WTC11 (cell line): ENCODE data around the gene NCOA1. TPM values are rescaled to one million over a fixed set of nuclear protein-coding genes. Genes with fewer than 3 reads are reported as not detected.

ENCODE experiments used
- ATAC-seq: fragments of 200-7000 bp; cut with Tn5 transposase; 2 replicates; pipeline ENCODE4 v1.10.0; 2021; ENCODE audit warnings: mild to moderate bottlenecking, moderate library complexity
- CTCF ChIA-PET: fragments of 300-600 bp; sonication (Branson Sonifier 250); formaldehyde crosslinking; loops from one replicate; lab custom pipeline; 2021; ENCODE audit warnings: antibody characterized with exemption; lab: Charles Lee
- POLR2A ChIA-PET: fragments of 350-600 bp; sonication (Branson Sonifier 250); formaldehyde crosslinking; loops from one replicate; lab custom pipeline; 2021; ENCODE audit warnings: antibody characterized with exemption; lab: Charles Lee
- DNase-seq: peaks from one replicate; pipeline ENCODE4 v3.0.0; 2021; ENCODE audit warnings: low spot score
- H3K27ac Mint-ChIP-seq: 2 replicates; pipeline ENCODE4 v1.8.0; 2021; ENCODE audit warnings: mixed read lengths
- H3K27me3 Mint-ChIP-seq: 2 replicates; pipeline ENCODE4 v1.8.0; 2021; ENCODE audit warnings: low read depth, mild to moderate bottlenecking, moderate library complexity, mixed read lengths
- H3K36me3 Mint-ChIP-seq: 2 replicates; pipeline ENCODE4 v1.8.0; 2021; ENCODE audit warnings: mixed read lengths
- H3K4me1 Mint-ChIP-seq: 2 replicates; pipeline ENCODE4 v1.8.0; 2022; ENCODE audit warnings: mixed read lengths
- H3K4me3 Mint-ChIP-seq: 2 replicates; pipeline ENCODE4 v1.8.0; 2021; ENCODE audit warnings: mild to moderate bottlenecking, moderate library complexity, mixed read lengths
- H3K9me3 Mint-ChIP-seq: 2 replicates; pipeline ENCODE4 v1.8.0; 2021; ENCODE audit warnings: mixed read lengths
- AR ChIP-seq: fragments of 250-450 bp; sonication (Bioruptor Pico); IDR thresholded peaks from 2 replicates; pipeline ENCODE4 v1.9.0; 2021; ENCODE audit warnings: mild to moderate bottlenecking
- ATF6 ChIP-seq: sonication (generic); formaldehyde crosslinking; IDR thresholded peaks from 2 replicates; pipeline ENCODE4 v1.8.1; 2023; ENCODE audit warnings: mild to moderate bottlenecking, missing genetic modification reagents
- E2F5 ChIP-seq: sonication (generic); formaldehyde crosslinking; IDR thresholded peaks from 2 replicates; pipeline ENCODE4 v1.8.1; 2022; ENCODE audit warnings: mild to moderate bottlenecking, moderate library complexity, missing genetic modification reagents
- GRHL2 ChIP-seq: fragments of 250-450 bp; sonication (Bioruptor Pico); IDR thresholded peaks from 2 replicates; pipeline ENCODE4 v1.8.0; 2022; ENCODE audit warnings: mild to moderate bottlenecking, moderate library complexity; ENCODE audit not compliant: insufficient replicate concordance, severe bottlenecking
- HMGA2 ChIP-seq: fragments of 250-450 bp; sonication (Bioruptor Pico); IDR thresholded peaks from 2 replicates; pipeline ENCODE4 v1.4.0; 2021; ENCODE audit warnings: mild to moderate bottlenecking, moderate library complexity
- PRDM15 ChIP-seq: sonication (generic); formaldehyde crosslinking; IDR thresholded peaks from 2 replicates; pipeline ENCODE4 v1.8.0; 2022; ENCODE audit warnings: missing genetic modification reagents
- TCF7 ChIP-seq: sonication (generic); formaldehyde crosslinking; IDR thresholded peaks from 2 replicates; pipeline ENCODE4 v1.8.0; 2022; ENCODE audit warnings: mild to moderate bottlenecking, low read depth, missing genetic modification reagents, moderate library complexity
- ZBTB43 ChIP-seq: sonication (generic); formaldehyde crosslinking; IDR thresholded peaks from 2 replicates; pipeline ENCODE4 v1.8.1; 2023; ENCODE audit warnings: mild to moderate bottlenecking, missing genetic modification reagents
- ZNF138 ChIP-seq: sonication (generic); formaldehyde crosslinking; conservative IDR thresholded peaks from 2 replicates; pipeline ENCODE4 v1.8.1; 2022; ENCODE audit warnings: mild to moderate bottlenecking, moderate library complexity, missing genetic modification reagents
- ZNF263 ChIP-seq: sonication (generic); formaldehyde crosslinking; IDR thresholded peaks from 2 replicates; pipeline ENCODE4 v1.8.1; 2022; ENCODE audit warnings: low read depth, mild to moderate bottlenecking, moderate library complexity, missing genetic modification reagents
- ZNF317 ChIP-seq: sonication (generic); formaldehyde crosslinking; IDR thresholded peaks from 2 replicates; pipeline ENCODE4 v1.8.1; 2023; ENCODE audit warnings: low read depth, mild to moderate bottlenecking, moderate library complexity, missing genetic modification reagents, borderline replicate concordance
- ZNF423 ChIP-seq: fragments of 250-450 bp; sonication (Bioruptor Pico); IDR thresholded peaks from 2 replicates; pipeline ENCODE4 v2.1.2; 2022; ENCODE audit warnings: mild to moderate bottlenecking, moderate library complexity
- ZNF512 ChIP-seq: sonication (generic); formaldehyde crosslinking; IDR thresholded peaks from 2 replicates; pipeline ENCODE4 v1.8.1; 2022; ENCODE audit warnings: missing genetic modification reagents, borderline replicate concordance
- total RNA-seq: library from RNA; stranded (reverse); gene quantifications from 3 replicates; pipeline ENCODE4 v1.2.3, GENCODE V29; 2021
- TF ChIP-seq, protein P1 (sequence below): fragments of 250-450 bp; sonication (Bioruptor Pico); conservative IDR thresholded peaks from 2 replicates; pipeline ENCODE4 v1.9.0; 2021; ENCODE audit warnings: mild to moderate bottlenecking
- TF ChIP-seq, protein P2 (sequence below): fragments of 250-450 bp; sonication (Bioruptor Pico); IDR thresholded peaks from 2 replicates; pipeline ENCODE4 v2.1.2; 2022; ENCODE audit warnings: mild to moderate bottlenecking, moderate library complexity
- TF ChIP-seq, protein P3 (sequence below): sonication (generic); formaldehyde crosslinking; IDR thresholded peaks from 2 replicates; pipeline ENCODE4 v1.8.0; 2022; ENCODE audit warnings: mild to moderate bottlenecking, missing genetic modification reagents

The NCOA1 gene
- total RNA-seq, 1 experiment from 2014 or later: 16.9 TPM

DNA sequence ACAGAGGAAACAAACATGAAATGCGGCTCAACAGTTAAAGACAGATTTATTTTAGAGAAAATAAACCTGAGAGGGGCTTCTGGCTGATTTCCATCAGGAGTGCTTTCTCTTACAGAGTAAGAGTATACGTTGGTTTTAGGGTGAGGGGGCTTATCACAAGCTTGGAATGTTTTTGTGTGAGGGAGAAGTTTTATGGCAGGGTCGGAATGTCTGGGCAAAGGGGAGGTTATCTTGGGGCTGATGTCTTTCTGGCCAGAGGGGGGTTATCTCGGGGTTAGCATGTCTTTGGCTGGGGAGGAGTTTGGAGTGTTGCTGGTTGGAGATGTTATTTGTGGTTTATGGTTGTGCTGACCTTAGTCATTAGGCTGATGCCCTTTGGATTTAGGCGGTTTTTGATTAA lies 280.0 kb downstream of the NCOA1 start (continued):
- TF ChIP-seq, protein P1, sequence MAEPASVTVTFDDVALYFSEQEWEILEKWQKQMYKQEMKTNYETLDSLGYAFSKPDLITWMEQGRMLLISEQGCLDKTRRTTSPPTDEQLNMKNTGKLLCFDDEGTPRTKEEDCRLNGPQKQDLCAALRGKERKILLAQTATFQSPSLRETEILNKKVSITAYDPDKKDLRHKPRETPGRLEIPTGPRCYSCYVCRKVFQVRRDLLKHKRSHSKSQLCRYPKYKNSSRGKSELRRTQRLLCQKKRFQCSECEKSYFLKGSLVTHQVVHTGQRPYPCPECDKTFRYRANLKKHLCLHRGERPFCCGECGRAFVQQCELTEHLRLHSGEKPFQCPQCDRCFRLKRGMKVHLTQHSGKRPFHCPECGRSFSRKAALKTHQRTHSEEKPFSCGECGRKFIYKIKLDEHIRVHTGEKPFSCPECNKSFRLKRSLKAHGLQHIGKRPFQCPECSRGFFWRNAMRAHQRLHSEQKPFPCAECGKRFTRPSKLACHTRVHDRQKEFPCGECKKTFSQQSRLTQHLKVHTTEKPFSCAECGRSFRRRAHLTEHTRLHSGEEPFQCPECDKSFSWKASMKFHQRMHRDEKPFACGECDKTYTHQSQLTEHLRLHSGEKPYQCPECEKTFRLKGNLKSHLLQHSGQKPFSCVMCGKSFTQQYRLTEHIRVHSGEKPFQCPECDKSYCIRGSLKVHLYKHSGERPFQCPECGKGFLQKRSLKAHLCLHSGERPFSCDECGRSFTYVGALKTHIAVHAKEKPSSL (CRISPR knock-in tag): no peak

DNA sequence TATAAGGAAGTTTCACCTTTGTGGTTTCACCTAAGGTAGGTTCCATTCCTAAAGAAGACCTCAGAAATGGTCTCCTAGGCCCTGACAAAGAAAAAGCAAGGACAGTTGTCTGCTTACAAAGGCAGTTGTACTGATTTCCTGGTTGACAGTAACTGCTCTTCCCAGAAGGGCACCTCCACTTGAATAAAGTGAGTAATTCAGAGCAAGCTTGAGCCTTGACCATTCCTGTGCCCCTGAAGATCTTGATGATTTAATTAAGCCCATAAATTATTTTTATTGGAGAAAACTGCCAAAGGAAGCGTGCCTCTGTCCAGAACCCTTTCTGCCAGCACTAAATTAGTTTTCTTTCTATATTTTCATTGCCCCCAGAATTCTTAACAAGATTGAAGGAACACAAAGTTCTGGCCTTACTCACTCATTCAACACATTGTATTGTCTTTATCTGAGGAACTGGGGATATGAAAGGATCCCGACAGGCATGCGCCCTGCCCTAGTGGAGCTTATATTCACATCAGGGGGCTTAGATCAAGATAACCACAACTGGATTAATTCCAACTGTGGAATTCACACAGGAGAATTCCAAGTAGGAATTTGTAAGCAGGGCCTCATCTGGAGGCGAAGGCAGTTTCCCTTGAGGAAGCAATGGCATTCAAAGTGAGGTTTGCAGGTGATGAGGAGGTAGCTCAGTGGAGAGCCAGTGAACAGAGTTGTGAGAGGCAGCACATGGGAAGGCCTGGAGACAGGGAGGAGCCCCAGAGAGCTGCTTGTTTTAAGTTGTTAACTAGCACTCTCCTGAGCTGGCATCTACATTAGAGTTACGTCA lies 280.9 kb downstream of the NCOA1 start:
- peaks cover 8% of the 10 kb centered on the region for H3K9me3 Mint-ChIP-seq
- POLR2A ChIA-PET: no interaction called here
- peak; percentile 50 for ATAC-seq
- peak overlapping the region; percentile 44 for H3K27ac Mint-ChIP-seq
- CTCF ChIA-PET: interaction anchor here (1.0 to 2.2 kb wide), 4 partner anchors 19 to 159 kb away, joined by 3 to 10 read pairs (median 4); no protein-coding TSS in a partner anchor
- H3K36me3 Mint-ChIP-seq: peaks cover 11% of the 10 kb centered on the region
- peaks cover 14% of the 10 kb centered on the region for H3K4me1 Mint-ChIP-seq
- no peaks in the 10 kb centered on the region for H3K27me3 Mint-ChIP-seq
- no peak for DNase-seq
- no peak overlapping the region for H3K4me3 Mint-ChIP-seq
- no peak for TF ChIP-seq GRHL2
- no peak for TF ChIP-seq PRDM15 (CRISPR knock-in tag)
- no peak for TF ChIP-seq TCF7 (CRISPR knock-in tag)
- no peak for TF ChIP-seq ZNF138 (CRISPR knock-in tag)
- TF ChIP-seq HMGA2 (CRISPR knock-in tag): no peak
- no peak for TF ChIP-seq ZNF512 (CRISPR knock-in tag)
- TF ChIP-seq, protein P2, sequence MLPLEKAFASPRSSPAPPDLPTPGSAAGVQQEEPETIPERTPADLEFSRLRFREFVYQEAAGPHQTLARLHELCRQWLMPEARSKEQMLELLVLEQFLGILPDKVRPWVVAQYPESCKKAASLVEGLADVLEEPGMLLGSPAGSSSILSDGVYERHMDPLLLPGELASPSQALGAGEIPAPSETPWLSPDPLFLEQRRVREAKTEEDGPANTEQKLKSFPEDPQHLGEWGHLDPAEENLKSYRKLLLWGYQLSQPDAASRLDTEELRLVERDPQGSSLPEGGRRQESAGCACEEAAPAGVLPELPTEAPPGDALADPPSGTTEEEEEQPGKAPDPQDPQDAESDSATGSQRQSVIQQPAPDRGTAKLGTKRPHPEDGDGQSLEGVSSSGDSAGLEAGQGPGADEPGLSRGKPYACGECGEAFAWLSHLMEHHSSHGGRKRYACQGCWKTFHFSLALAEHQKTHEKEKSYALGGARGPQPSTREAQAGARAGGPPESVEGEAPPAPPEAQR (CRISPR knock-in tag): no peak
- TF ChIP-seq AR (CRISPR knock-in tag): no peak
- TF ChIP-seq E2F5 (CRISPR knock-in tag): no peak
- TF ChIP-seq ZNF423 (CRISPR knock-in tag): no peak
- TF ChIP-seq ZNF263 (CRISPR knock-in tag): no peak
- no peak for TF ChIP-seq ZBTB43 (CRISPR knock-in tag)
- no peak for TF ChIP-seq ATF6
- TF ChIP-seq ZNF317 (CRISPR knock-in tag): no peak
- TF ChIP-seq, protein P3, sequence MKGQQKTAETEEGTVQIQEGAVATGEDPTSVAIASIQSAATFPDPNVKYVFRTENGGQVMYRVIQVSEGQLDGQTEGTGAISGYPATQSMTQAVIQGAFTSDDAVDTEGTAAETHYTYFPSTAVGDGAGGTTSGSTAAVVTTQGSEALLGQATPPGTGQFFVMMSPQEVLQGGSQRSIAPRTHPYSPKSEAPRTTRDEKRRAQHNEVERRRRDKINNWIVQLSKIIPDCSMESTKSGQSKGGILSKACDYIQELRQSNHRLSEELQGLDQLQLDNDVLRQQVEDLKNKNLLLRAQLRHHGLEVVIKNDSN (CRISPR knock-in tag): no peak
